CD4-positive, alpha-beta memory T cell (primary cell): ENCODE data around the gene PAXX. TPM values are rescaled to one million over a fixed set of nuclear protein-coding genes. Genes with fewer than 3 reads are reported as not detected.

Experiments used
- CTCF ChIA-PET: fragments of 350-600 bp; sonication (Branson Sonifier 250); formaldehyde crosslinking; loops from one replicate; lab custom pipeline; 2021; ENCODE audit warnings: inconsistent platforms; ENCODE audit not compliant: partially characterized antibody; lab: Charles Lee
- POLR2A ChIA-PET: fragments of 350-600 bp; sonication (Branson Sonifier 250); formaldehyde crosslinking; loops from one replicate; lab custom pipeline; 2021; ENCODE audit not compliant: partially characterized antibody; lab: Charles Lee
- DNase-seq, 5 donors: peaks; one replicate each; pipeline versions ENCODE4 v3.0.0 to v3.0.0-alpha.2; 2020 to 2022; ENCODE audit warnings: mixed read lengths in 1 of 5
- H3K27ac ChIP-seq: one replicate; pipeline ENCODE4 v1.7.0; 2013; ENCODE audit warnings: low read depth, low read length
- H3K27me3 ChIP-seq: 2 replicates; pipeline ENCODE4 v1.7.0; 2013; ENCODE audit warnings: mild to moderate bottlenecking, low read length, moderate library complexity; ENCODE audit not compliant: insufficient read depth
- H3K36me3 ChIP-seq: 2 replicates; pipeline ENCODE4 v1.7.0; 2013; ENCODE audit warnings: mild to moderate bottlenecking, low read length, moderate library complexity; ENCODE audit not compliant: insufficient read depth
- H3K4me1 ChIP-seq: 2 replicates; pipeline ENCODE4 v1.7.0; 2013; ENCODE audit warnings: mild to moderate bottlenecking, low read length, moderate library complexity; ENCODE audit not compliant: insufficient read depth
- H3K4me3 ChIP-seq, 2 donors: one replicate each; pipeline ENCODE4 v1.7.0; 2013; ENCODE audit warnings: low read length in 2 of 2, mild to moderate bottlenecking in 1 of 2
- H3K9me3 ChIP-seq, 2 donors: one replicate each; pipeline ENCODE4 v1.7.0; 2013; ENCODE audit warnings: low read length in 2 of 2, control low read depth in 1 of 2; ENCODE audit not compliant: control insufficient read depth in 1 of 2
- H3K27ac Mint-ChIP-seq, 7 donors: one replicate each; pipeline ENCODE4 v1.8.0; 2020 to 2021; ENCODE audit warnings: mixed read lengths in 7 of 7, mild to moderate bottlenecking in 6 of 7, inconsistent platforms in 3 of 7, moderate library complexity in 3 of 7
- H3K27me3 Mint-ChIP-seq, 2 donors: one replicate each; pipeline ENCODE4 v1.8.0; 2020 to 2021; ENCODE audit warnings: mixed read lengths in 2 of 2
- H3K36me3 Mint-ChIP-seq, 2 donors: one replicate each; pipeline ENCODE4 v1.8.0; 2020 to 2021; ENCODE audit warnings: mixed read lengths in 2 of 2, inconsistent platforms in 1 of 2, mild to moderate bottlenecking in 1 of 2
- H3K4me1 Mint-ChIP-seq, 4 donors: one replicate each; pipeline ENCODE4 v1.8.0; 2020 to 2021; ENCODE audit warnings: mixed read lengths in 4 of 4, mild to moderate bottlenecking in 1 of 4
- H3K4me3 Mint-ChIP-seq, 8 donors: one replicate each; pipeline ENCODE4 v1.8.0; 2020 to 2021; ENCODE audit warnings: mixed read lengths in 8 of 8, mild to moderate bottlenecking in 7 of 8, moderate library complexity in 6 of 8, inconsistent platforms in 3 of 8
- H3K9me3 Mint-ChIP-seq, 8 donors: one replicate each; pipeline ENCODE4 v1.8.0; 2020 to 2021; ENCODE audit warnings: mixed read lengths in 8 of 8, mild to moderate bottlenecking in 5 of 8, inconsistent platforms in 3 of 8, moderate library complexity in 1 of 8
- intact Hi-C: fragments of 100-400 bp; cut with micrococcal nuclease; formaldehyde crosslinking; loops from one replicate; pipeline ENCODE4 v1.15.1; 2023
- polyA plus RNA-seq, 2 donors: library from polyadenylated mRNA; unstranded; fragments of 300-500 nt; fragmentation: Illumina TruSeq; gene quantifications; one replicate each; pipeline ENCODE4 v1.2.3, GENCODE V29; 2021
- total RNA-seq, 2 experiments: library from RNA; stranded (reverse); gene quantifications; one replicate each; pipeline ENCODE4 v1.2.3, GENCODE V29; 2021

PAXX gene
- total and polyA plus RNA-seq, 4 experiments from 2014 or later: 76.0 to 103 (median 97.5) TPM

DNA sequence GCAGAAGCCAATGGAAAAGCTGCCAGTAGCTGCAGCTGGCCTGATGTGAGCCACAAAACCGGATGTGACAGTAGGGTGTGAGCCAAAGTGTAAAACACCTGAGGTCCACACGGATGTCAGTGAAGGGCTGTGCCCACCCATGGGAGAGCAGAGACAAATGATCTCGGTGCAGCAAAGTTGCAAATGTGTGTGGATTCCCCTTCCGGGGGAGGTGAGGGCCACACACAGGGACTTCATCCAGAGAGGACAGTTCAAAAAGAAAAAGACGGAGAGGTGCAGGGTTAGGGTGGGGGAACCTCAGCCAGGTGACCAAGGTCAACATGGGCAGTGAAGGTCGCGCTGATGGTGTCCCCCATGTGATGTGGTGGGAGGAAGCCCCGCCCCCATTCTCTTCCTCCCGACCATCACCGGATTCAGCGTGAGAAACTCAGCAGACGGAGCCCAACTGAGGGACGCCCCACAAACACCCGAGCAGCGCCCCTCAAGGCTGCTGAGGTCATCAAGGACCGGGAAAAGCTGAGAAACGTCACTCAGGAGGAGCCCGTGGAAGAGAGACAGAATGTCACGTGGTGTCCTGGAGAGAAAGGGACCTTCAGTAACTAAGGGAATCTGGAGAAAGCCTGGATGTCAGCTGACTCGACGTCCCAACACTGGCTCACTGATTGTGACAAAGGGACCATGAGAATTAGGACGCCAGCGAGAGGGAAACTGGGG, 26.3 kb upstream of the PAXX start:
- Histone ChIP-seq H3K9me3 (no peaks in the 10 kb centered on the region), H3K4me3 (no peak overlapping the region), H3K27me3 (no peaks in the 10 kb centered on the region), H3K27ac (peak overlapping the region; percentile 42), H3K36me3 (no peaks in the 10 kb centered on the region), H3K4me1 (peaks cover 47% of the 10 kb centered on the region)
- Mint-ChIP-seq H3K27ac (peak overlapping the region; percentile 77 to 91 (median 88)), H3K4me3 (peak overlapping the region; percentile 70 to 86 (median 79)), H3K36me3 (no peaks in the 10 kb centered on the region), H3K27me3 (no peaks in the 10 kb centered on the region), H3K9me3 (no peaks in the 10 kb centered on the region), H3K4me1 (peaks cover 19 to 38% (median 30%) of the 10 kb centered on the region in 4 donors)
- DNase-seq: peak; percentile 41 to 71 (median 48)
- ChIA-PET POLR2A (interaction anchor here (1.4 to 9.2 kb wide), 4 partner anchors 9 to 26 kb away, joined by 3 to 75 read pairs (median 10); partner anchors contain the start of gene PAXX), CTCF (interaction anchor here (1.4 to 2.2 kb wide), 3 partner anchors 18 to 174 kb away, joined by 3 to 6 read pairs (median 5); no protein-coding TSS in a partner anchor)
- intact Hi-C loops: no loop called here

DNA sequence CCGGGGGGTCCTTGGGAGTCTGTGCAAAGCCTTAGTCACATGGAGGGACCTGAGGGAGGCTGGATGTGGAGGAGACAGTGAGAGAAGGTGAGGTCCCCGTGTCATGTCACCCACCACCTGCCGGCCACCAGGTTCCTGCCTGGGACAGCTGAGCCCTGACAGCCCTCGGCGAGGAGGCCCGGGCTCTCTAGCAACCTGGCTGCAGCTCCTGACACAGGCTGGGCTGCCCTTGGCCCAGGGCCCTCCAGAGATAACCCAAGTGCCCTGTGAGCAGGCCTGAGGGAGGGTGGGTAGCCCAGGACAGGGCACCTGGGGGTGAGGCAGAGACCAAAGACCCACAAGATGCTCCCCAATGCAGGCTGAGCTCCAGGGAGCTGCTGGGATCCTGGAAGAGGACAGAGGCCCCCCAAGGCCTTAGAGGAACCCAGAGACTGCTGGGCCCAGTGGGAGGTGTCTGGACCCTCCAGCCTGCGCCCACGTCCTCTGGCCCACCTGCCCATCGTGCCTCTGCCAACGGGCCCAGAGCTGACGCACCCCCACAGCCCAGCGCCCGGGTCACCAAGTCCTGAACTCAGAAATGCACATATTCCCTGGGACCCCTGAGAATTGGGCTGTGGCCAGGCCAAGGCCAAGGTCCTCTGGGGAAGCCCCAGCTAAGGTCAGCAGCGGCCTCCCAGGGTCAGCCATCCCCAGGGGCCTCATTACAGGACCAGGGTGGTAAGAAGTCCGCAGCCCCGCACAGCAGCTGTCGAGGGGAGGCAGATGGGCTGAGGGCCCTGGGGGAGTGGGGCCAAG, 23.7 kb upstream of the PAXX start:
- H3K9me3 ChIP-seq: no peaks in the 10 kb centered on the region
- H3K36me3 Mint-ChIP-seq: no peaks in the 10 kb centered on the region
- no peak overlapping the region for H3K27ac Mint-ChIP-seq
- H3K4me3 Mint-ChIP-seq: no peak overlapping the region
- H3K4me1 Mint-ChIP-seq: peaks cover 14 to 25% (median 19%) of the 10 kb centered on the region in 4 donors
- no peak overlapping the region for H3K27ac ChIP-seq
- DNase-seq: no peak
- H3K27me3 ChIP-seq: no peaks in the 10 kb centered on the region
- H3K36me3 ChIP-seq: no peaks in the 10 kb centered on the region
- no peak overlapping the region for H3K4me3 ChIP-seq
- H3K9me3 Mint-ChIP-seq: no peaks in the 10 kb centered on the region
- intact Hi-C loops: no loop called here
- POLR2A ChIA-PET: interaction anchor here (1.1 to 1.7 kb wide), 2 partner anchors 8 to 10 kb away, joined by 4 to 7 read pairs; no protein-coding TSS in a partner anchor
- H3K4me1 ChIP-seq: peaks cover 30% of the 10 kb centered on the region
- H3K27me3 Mint-ChIP-seq: no peaks in the 10 kb centered on the region
- CTCF ChIA-PET: interaction anchor here (1.1 kb wide), 1 partner anchor 16 kb away, joined by 3 read pairs; no protein-coding TSS in a partner anchor

DNA sequence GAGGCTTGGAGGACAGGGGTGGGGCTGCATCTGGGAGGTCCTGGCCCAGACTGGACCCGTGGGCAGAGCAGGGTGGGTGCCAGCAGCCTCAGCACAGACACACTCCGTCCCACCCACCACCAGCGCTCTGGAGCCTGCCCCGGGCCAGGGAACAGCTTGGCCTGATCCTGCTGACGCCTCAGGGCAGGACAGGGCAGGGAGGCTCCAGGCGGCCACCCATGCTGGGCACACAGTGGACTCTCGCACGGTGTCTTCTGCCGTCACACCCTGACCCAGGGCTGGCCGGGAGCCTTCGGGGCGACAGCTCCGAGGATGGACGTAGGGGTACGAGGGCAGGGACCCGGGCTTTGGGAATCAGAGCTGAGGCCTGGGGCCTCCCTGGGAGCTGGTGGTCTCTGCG, 23.1 kb upstream of the PAXX start:
- peaks cover 14 to 28% (median 21%) of the 10 kb centered on the region in 4 donors for H3K4me1 Mint-ChIP-seq
- Histone ChIP-seq H3K9me3 (no peaks in the 10 kb centered on the region), H3K36me3 (no peaks in the 10 kb centered on the region), H3K4me3 (no peak overlapping the region), H3K27me3 (no peaks in the 10 kb centered on the region), H3K4me1 (peaks cover 30% of the 10 kb centered on the region), H3K27ac (no peak overlapping the region)
- CTCF ChIA-PET: interaction anchor here (1.1 kb wide), 1 partner anchor 16 kb away, joined by 3 read pairs; no protein-coding TSS in a partner anchor
- no peak for DNase-seq
- POLR2A ChIA-PET: interaction anchor here (1.1 to 1.7 kb wide), 2 partner anchors 9 kb away, joined by 4 to 7 read pairs; no protein-coding TSS in a partner anchor
- H3K9me3 Mint-ChIP-seq: no peaks in the 10 kb centered on the region
- H3K27me3 Mint-ChIP-seq: no peaks in the 10 kb centered on the region
- intact Hi-C loops: no loop called here
- no peaks in the 10 kb centered on the region for H3K36me3 Mint-ChIP-seq
- no peak overlapping the region for H3K4me3 Mint-ChIP-seq
- no peak overlapping the region for H3K27ac Mint-ChIP-seq

DNA sequence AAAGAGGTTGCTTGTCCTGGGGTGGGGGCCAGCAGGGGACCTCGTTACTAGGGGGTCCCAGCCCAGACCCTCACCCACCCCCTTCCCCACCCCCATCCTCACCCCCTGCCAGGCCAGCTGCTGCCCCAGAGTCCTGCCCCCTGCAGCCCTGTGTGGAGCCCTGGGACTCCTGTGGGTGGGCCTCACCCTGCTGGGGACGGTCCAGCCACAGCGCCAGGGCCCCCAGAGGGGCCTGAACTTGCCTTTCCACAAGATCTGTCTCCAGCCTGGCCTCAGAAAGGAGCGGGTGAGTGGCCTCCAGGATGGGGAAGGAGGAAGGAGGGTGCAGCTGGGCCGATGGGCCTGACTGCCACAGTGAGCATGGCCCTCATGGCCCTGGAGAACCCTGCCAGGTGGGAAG, 22.4 kb upstream of the PAXX start:
- no peaks in the 10 kb centered on the region for H3K9me3 ChIP-seq
- CTCF ChIA-PET: no interaction called here

DNA sequence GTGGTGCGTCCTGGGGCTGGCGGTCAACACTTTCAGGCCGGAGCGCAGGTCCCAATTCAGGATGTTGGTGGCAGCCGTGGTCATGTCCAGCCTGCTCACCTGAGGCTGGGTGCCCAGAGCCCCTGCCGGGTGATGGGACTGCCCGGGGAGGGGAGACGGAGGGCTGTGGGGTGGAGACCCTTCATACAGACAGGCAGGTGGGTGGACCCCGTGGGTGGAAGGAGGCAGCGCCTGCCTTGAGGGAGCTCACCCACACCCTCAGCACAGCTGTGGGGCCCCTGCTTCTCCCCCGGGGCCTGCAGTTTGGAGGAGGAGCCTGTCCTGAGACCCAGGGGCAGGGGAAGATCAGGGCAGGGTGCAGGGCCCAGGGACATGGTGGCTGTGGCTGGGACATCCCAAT, 21.9 kb upstream of the PAXX start:
- H3K27ac Mint-ChIP-seq: no peak overlapping the region
- CTCF ChIA-PET: no interaction called here
- no peaks in the 10 kb centered on the region for H3K9me3 ChIP-seq
- no peaks in the 10 kb centered on the region for H3K9me3 Mint-ChIP-seq
- H3K4me3 ChIP-seq: no peak overlapping the region
- H3K4me1 ChIP-seq: peaks cover 30% of the 10 kb centered on the region
- POLR2A ChIA-PET: interaction anchor here (1.1 to 2.2 kb wide), 2 partner anchors 8 to 11 kb away, joined by 3 to 4 read pairs; no protein-coding TSS in a partner anchor
- H3K27me3 Mint-ChIP-seq: no peaks in the 10 kb centered on the region
- no peak overlapping the region for H3K27ac ChIP-seq
- no peak overlapping the region for H3K4me3 Mint-ChIP-seq
- H3K4me1 Mint-ChIP-seq: peaks cover 15 to 28% (median 22%) of the 10 kb centered on the region in 4 donors
- H3K36me3 ChIP-seq: no peaks in the 10 kb centered on the region
- H3K27me3 ChIP-seq: no peaks in the 10 kb centered on the region
- H3K36me3 Mint-ChIP-seq: no peaks in the 10 kb centered on the region
- DNase-seq: no peak
- intact Hi-C loops: loop anchor here (10.0 kb wide), 1 partner anchor 54 kb away; the partner anchor contains the start of gene ABCA2

More for the DNA sequence above, 22.4 kb upstream of the PAXX start:
- no peak overlapping the region for H3K27ac Mint-ChIP-seq
- intact Hi-C loops: loop anchor here (10.0 kb wide), 1 partner anchor 55 kb away; the partner anchor contains the start of gene ABCA2
- POLR2A ChIA-PET: no interaction called here
- H3K4me1 Mint-ChIP-seq: peaks cover 12 to 28% (median 19%) of the 10 kb centered on the region in 4 donors
- no peaks in the 10 kb centered on the region for H3K36me3 Mint-ChIP-seq
- no peak overlapping the region for H3K4me3 Mint-ChIP-seq
- no peak for DNase-seq
- Histone ChIP-seq H3K27me3 (no peaks in the 10 kb centered on the region), H3K36me3 (no peaks in the 10 kb centered on the region), H3K4me3 (no peak overlapping the region), H3K27ac (no peak overlapping the region), H3K4me1 (peaks cover 30% of the 10 kb centered on the region)
- no peaks in the 10 kb centered on the region for H3K27me3 Mint-ChIP-seq
- no peaks in the 10 kb centered on the region for H3K9me3 Mint-ChIP-seq

DNA sequence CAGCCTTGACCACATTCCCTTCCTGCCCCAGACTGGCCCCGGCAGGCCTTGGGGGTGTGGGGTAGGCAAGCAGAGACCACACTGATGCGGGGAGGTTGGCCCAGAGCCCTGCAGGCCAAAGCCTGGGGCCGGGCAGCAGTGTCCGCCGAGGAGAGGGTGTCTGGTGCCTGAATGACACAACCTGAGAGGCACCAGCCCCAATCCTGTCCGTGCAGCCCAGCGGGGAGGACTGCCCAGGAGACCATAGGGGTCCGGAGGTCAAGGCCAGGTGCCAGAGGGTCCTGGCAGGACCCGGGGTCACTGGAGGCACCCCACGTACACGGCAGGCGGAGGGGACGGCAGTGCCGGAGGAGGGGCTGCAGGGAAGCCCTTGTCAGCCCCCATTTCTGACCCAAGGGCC, 20.5 kb upstream of the PAXX start:
- Mint-ChIP-seq H3K9me3 (no peaks in the 10 kb centered on the region), H3K27me3 (no peaks in the 10 kb centered on the region), H3K4me1 (peaks cover 11 to 29% (median 20%) of the 10 kb centered on the region in 4 donors), H3K27ac (no peak overlapping the region), H3K4me3 (no peak overlapping the region), H3K36me3 (no peaks in the 10 kb centered on the region)
- Histone ChIP-seq H3K9me3 (no peaks in the 10 kb centered on the region), H3K36me3 (no peaks in the 10 kb centered on the region), H3K4me1 (peaks cover 30% of the 10 kb centered on the region), H3K27ac (no peak overlapping the region), H3K4me3 (no peak overlapping the region), H3K27me3 (no peaks in the 10 kb centered on the region)
- intact Hi-C loops: loop anchor here (10.0 kb wide), 1 partner anchor 53 kb away; the partner anchor contains the start of gene ABCA2
- ChIA-PET POLR2A (interaction anchor here (0.8 to 2.2 kb wide), 2 partner anchors 10 to 13 kb away, joined by 4 read pairs; no protein-coding TSS in a partner anchor), CTCF (interaction anchor here (1.3 kb wide), 1 partner anchor 24 kb away, joined by 3 read pairs; no protein-coding TSS in a partner anchor)
- no peak for DNase-seq
